ENCODE results near the gene FNDC5. TPM values are rescaled to one million over a fixed set of nuclear protein-coding genes. Genes with fewer than 3 reads are reported as not detected.
A peak's percentile ranks its signal among the peaks of the same experiment; 100 is the strongest.

The FNDC5 gene
- total and polyA plus RNA-seq, 9 of the 15 experiments (the other 6 are each of a cell fraction or from before 2014, with no cell fraction given): 0.06 to 2.1 (median 0.22) TPM

DNA sequence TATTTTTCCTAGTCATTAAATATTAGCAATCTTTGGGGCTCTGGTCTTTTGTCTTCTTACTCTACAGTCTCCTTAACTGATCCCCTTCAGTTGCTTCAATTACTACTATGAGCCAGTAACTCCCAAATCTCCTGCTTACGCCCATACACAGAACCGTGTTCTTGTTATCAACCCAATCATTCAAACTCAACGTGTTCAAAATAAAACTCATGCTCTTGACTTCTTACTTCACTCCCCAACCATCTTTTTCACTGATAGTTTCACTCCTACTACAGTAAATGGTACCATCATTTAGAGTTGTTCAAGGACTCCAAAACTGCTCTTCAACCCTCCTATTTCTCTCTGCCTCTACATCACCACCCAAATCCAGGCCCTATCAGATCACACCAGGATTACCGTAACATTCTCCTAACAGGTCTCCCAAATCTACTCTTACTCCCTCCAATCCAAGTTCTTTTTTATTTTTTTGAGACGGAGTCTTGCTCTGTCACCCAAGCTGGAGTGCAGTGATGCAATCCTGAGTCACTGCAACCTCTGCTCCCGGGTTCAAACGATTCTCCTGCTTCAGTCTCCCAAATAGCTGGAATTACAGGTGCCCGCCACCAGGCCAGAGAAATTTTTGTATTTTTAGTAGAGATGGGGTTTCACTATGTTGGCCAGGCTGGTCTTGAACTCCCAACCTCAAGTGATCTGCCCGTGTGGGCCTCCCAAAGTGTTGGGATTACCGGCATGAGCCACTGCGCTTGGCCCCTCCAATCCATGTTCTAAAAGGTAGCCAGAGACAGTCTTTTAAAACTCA, 56.6 kb downstream of the FNDC5 start (continued):
- TF ChIP-seq, protein P1, sequence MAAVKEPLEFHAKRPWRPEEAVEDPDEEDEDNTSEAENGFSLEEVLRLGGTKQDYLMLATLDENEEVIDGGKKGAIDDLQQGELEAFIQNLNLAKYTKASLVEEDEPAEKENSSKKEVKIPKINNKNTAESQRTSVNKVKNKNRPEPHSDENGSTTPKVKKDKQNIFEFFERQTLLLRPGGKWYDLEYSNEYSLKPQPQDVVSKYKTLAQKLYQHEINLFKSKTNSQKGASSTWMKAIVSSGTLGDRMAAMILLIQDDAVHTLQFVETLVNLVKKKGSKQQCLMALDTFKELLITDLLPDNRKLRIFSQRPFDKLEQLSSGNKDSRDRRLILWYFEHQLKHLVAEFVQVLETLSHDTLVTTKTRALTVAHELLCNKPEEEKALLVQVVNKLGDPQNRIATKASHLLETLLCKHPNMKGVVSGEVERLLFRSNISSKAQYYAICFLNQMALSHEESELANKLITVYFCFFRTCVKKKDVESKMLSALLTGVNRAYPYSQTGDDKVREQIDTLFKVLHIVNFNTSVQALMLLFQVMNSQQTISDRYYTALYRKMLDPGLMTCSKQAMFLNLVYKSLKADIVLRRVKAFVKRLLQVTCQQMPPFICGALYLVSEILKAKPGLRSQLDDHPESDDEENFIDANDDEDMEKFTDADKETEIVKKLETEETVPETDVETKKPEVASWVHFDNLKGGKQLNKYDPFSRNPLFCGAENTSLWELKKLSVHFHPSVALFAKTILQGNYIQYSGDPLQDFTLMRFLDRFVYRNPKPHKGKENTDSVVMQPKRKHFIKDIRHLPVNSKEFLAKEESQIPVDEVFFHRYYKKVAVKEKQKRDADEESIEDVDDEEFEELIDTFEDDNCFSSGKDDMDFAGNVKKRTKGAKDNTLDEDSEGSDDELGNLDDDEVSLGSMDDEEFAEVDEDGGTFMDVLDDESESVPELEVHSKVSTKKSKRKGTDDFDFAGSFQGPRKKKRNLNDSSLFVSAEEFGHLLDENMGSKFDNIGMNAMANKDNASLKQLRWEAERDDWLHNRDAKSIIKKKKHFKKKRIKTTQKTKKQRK (IDR thresholded peaks at IDR 0.05; ENCODE audit: borderline replicate concordance, low read depth, low read length): no peak
- peak in 1 of 2 experiments; percentile 84; a peak in 1 of 4 replicates for TF ChIP-seq ZNF318 (IDR thresholded peaks at IDR 0.05; ENCODE audit: borderline replicate concordance in 1 of 2, low read depth in 1 of 2)
- no peak for TF ChIP-seq GATAD2A (IDR thresholded peaks at IDR 0.05)
- TF ChIP-seq SUPT5H (IDR thresholded peaks at IDR 0.05): peak; percentile 60
- TF ChIP-seq LEF1 (IDR thresholded peaks at IDR 0.05): peak; percentile 40; the same call in 1 of the 2 replicates
- 0 out of 2 replicates have a peak, but pooled peaks have one; percentile 34 for TF ChIP-seq TOE1 (IDR thresholded peaks at IDR 0.05; ENCODE audit: borderline replicate concordance)
- no peak for TF ChIP-seq TOE1 (CRISPR knock-in tag; IDR thresholded peaks at IDR 0.05; ENCODE audit: borderline replicate concordance, low read depth)
- TF ChIP-seq, protein P2, sequence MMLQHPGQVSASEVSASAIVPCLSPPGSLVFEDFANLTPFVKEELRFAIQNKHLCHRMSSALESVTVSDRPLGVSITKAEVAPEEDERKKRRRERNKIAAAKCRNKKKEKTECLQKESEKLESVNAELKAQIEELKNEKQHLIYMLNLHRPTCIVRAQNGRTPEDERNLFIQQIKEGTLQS (IDR thresholded peaks at IDR 0.05): peak; percentile 100
- TF ChIP-seq, protein P2 (CRISPR knock-in tag; conservative IDR thresholded peaks at IDR 0.05): peak; percentile 98
- TF ChIP-seq, protein P3, sequence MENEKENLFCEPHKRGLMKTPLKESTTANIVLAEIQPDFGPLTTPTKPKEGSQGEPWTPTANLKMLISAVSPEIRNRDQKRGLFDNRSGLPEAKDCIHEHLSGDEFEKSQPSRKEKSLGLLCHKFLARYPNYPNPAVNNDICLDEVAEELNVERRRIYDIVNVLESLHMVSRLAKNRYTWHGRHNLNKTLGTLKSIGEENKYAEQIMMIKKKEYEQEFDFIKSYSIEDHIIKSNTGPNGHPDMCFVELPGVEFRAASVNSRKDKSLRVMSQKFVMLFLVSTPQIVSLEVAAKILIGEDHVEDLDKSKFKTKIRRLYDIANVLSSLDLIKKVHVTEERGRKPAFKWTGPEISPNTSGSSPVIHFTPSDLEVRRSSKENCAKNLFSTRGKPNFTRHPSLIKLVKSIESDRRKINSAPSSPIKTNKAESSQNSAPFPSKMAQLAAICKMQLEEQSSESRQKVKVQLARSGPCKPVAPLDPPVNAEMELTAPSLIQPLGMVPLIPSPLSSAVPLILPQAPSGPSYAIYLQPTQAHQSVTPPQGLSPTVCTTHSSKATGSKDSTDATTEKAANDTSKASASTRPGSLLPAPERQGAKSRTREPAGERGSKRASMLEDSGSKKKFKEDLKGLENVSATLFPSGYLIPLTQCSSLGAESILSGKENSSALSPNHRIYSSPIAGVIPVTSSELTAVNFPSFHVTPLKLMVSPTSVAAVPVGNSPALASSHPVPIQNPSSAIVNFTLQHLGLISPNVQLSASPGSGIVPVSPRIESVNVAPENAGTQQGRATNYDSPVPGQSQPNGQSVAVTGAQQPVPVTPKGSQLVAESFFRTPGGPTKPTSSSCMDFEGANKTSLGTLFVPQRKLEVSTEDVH (IDR thresholded peaks at IDR 0.05; ENCODE audit: low read depth, partially characterized antibody): peak; percentile 48

All from K562 (cell line).